Measurements from ENCODE around the gene NEB. TPM values are rescaled to one million over a fixed set of nuclear protein-coding genes. Genes with fewer than 3 reads are reported as not detected.

Gene NEB
- polyA plus RNA-seq, 1 donor from 2014 or later, result 0.38 TPM

DNA sequence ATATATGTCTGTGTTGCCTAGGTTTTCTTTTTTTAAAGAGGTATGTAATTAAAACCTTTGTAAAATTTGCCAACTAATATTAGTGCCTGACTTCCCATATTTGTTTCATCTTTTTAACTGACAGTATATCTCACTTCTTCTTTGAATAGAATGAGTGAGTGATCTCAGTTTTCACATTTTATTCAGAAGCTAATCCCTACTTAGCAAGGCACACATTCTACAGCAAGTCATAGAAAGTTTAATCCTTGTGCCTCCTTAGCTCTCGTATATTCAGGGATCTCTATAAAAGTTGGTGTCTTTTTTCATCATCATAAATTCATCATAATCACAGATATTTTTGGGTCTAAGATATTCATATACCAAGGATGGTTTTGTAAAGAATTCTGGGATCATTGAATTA is 258.0 kb downstream of the NEB start:
- H3K79me2 ChIP-seq (replicated peaks; ENCODE audit: insufficient read depth, low read length), result no peaks in the 10 kb centered on the region
- H3K27me3 ChIP-seq (ENCODE audit: insufficient read depth, low read depth, low read length), result no peaks in the 10 kb centered on the region
- H3F3A ChIP-seq (ENCODE audit: insufficient read depth, low read length, poor library complexity, severe bottlenecking), result no peaks in the 10 kb centered on the region
- no peak for TF ChIP-seq TAF1 (IDR thresholded peaks at IDR 0.05; ENCODE audit: low read depth)
- TF ChIP-seq, protein P1, sequence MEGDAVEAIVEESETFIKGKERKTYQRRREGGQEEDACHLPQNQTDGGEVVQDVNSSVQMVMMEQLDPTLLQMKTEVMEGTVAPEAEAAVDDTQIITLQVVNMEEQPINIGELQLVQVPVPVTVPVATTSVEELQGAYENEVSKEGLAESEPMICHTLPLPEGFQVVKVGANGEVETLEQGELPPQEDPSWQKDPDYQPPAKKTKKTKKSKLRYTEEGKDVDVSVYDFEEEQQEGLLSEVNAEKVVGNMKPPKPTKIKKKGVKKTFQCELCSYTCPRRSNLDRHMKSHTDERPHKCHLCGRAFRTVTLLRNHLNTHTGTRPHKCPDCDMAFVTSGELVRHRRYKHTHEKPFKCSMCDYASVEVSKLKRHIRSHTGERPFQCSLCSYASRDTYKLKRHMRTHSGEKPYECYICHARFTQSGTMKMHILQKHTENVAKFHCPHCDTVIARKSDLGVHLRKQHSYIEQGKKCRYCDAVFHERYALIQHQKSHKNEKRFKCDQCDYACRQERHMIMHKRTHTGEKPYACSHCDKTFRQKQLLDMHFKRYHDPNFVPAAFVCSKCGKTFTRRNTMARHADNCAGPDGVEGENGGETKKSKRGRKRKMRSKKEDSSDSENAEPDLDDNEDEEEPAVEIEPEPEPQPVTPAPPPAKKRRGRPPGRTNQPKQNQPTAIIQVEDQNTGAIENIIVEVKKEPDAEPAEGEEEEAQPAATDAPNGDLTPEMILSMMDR (IDR thresholded peaks at IDR 0.05; ENCODE audit: poor library complexity, severe bottlenecking), result no peak
- H3K4me2 ChIP-seq (ENCODE audit: low read length), result no peak overlapping the region
- peaks cover 7% of the 10 kb centered on the region for H3K36me3 ChIP-seq (ENCODE audit: insufficient read depth, low read length)
- H3K9ac ChIP-seq (ENCODE audit: low read length), result no peak overlapping the region
- H3K27ac ChIP-seq (ENCODE audit: low read length), result no peak overlapping the region
- no peaks in the 10 kb centered on the region for H4K20me1 ChIP-seq (ENCODE audit: insufficient read depth)
- no peak overlapping the region for H3K4me3 ChIP-seq (ENCODE audit: low read length)
- H2AFZ ChIP-seq (ENCODE audit: low read depth, low read length), result no peak overlapping the region
- no peaks in the 10 kb centered on the region for H3K9me3 ChIP-seq (ENCODE audit: low read length)
- H3K9me2 ChIP-seq (ENCODE audit: insufficient read depth, low read length), result no peaks in the 10 kb centered on the region

DNA sequence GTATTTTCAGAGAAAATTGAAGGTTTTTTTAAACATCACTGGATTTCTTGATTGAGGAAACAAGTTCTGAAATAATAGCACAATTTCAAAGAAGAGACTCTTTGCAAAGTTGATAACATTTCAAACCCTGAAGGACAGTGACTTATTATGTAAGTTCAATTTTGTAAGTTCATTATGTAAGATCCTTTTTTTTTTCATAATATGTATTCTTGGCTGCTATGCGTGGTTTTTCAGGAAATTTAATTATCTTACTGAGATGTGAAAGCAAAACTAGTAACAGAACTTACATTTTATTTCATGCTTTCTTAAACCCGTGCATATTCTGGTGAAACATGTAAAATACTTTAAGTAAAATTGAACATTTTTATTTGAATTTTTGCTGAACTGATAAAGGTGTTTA is 259.2 kb downstream of the NEB start:
- H3K4me3 ChIP-seq (ENCODE audit: low read length), result no peak overlapping the region
- no peak overlapping the region for H3K9ac ChIP-seq (ENCODE audit: low read length)
- H3F3A ChIP-seq (ENCODE audit: insufficient read depth, low read length, poor library complexity, severe bottlenecking), result no peaks in the 10 kb centered on the region
- no peaks in the 10 kb centered on the region for H3K79me2 ChIP-seq (replicated peaks; ENCODE audit: insufficient read depth, low read length)
- H3K27ac ChIP-seq (ENCODE audit: low read length), result no peak overlapping the region
- no peak overlapping the region for H2AFZ ChIP-seq (ENCODE audit: low read depth, low read length)
- no peaks in the 10 kb centered on the region for H3K27me3 ChIP-seq (ENCODE audit: insufficient read depth, low read depth, low read length)
- peaks cover 10% of the 10 kb centered on the region for H3K36me3 ChIP-seq (ENCODE audit: insufficient read depth, low read length)
- H3K9me3 ChIP-seq (ENCODE audit: low read length), result no peaks in the 10 kb centered on the region
- no peaks in the 10 kb centered on the region for H4K20me1 ChIP-seq (ENCODE audit: insufficient read depth)
- TF ChIP-seq, protein P1 (IDR thresholded peaks at IDR 0.05; ENCODE audit: poor library complexity, severe bottlenecking), result no peak
- TF ChIP-seq, protein P2, sequence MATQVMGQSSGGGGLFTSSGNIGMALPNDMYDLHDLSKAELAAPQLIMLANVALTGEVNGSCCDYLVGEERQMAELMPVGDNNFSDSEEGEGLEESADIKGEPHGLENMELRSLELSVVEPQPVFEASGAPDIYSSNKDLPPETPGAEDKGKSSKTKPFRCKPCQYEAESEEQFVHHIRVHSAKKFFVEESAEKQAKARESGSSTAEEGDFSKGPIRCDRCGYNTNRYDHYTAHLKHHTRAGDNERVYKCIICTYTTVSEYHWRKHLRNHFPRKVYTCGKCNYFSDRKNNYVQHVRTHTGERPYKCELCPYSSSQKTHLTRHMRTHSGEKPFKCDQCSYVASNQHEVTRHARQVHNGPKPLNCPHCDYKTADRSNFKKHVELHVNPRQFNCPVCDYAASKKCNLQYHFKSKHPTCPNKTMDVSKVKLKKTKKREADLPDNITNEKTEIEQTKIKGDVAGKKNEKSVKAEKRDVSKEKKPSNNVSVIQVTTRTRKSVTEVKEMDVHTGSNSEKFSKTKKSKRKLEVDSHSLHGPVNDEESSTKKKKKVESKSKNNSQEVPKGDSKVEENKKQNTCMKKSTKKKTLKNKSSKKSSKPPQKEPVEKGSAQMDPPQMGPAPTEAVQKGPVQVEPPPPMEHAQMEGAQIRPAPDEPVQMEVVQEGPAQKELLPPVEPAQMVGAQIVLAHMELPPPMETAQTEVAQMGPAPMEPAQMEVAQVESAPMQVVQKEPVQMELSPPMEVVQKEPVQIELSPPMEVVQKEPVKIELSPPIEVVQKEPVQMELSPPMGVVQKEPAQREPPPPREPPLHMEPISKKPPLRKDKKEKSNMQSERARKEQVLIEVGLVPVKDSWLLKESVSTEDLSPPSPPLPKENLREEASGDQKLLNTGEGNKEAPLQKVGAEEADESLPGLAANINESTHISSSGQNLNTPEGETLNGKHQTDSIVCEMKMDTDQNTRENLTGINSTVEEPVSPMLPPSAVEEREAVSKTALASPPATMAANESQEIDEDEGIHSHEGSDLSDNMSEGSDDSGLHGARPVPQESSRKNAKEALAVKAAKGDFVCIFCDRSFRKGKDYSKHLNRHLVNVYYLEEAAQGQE (IDR thresholded peaks at IDR 0.05; ENCODE audit: borderline replicate concordance), result no peak
- TF ChIP-seq TAF1 (IDR thresholded peaks at IDR 0.05; ENCODE audit: low read depth) (no peak), MXI1 (conservative IDR thresholded peaks at IDR 0.05; ENCODE audit: poor library complexity, severe bottlenecking) (no peak), RAD21 (conservative IDR thresholded peaks at IDR 0.05) (no peak), EZH2 (IDR thresholded peaks at IDR 0.05; ENCODE audit: borderline replicate concordance, insufficient read depth, low read length, poor library complexity, severe bottlenecking) (no peak), POLR2AphosphoS5 (IDR thresholded peaks at IDR 0.05) (no peak), SMC3 (conservative IDR thresholded peaks at IDR 0.05; ENCODE audit: poor library complexity) (no peak), EP300 (conservative IDR thresholded peaks at IDR 0.05; ENCODE audit: poor library complexity, severe bottlenecking) (no peak)
- H3K9me2 ChIP-seq (ENCODE audit: insufficient read depth, low read length), result no peaks in the 10 kb centered on the region
- H3K4me2 ChIP-seq (ENCODE audit: low read length), result no peak overlapping the region
